Measurements from ENCODE around the gene DNAH17.

GRCh38 chr17:78526231-78527025, 50.8 kb downstream of the DNAH17 start:
- TF ChIP-seq CREB5 (CRISPR knock-in tag; IDR thresholded peaks at IDR 0.05; ENCODE audit: low read depth) = no peak
- TF ChIP-seq ZFP30 (CRISPR knock-in tag; IDR thresholded peaks at IDR 0.05) = no peak
- no peak for TF ChIP-seq GLIS3 (CRISPR knock-in tag; IDR thresholded peaks at IDR 0.05)
- no peak for TF ChIP-seq TCF4 (CRISPR knock-in tag; IDR thresholded peaks at IDR 0.05; ENCODE audit: borderline replicate concordance)
- no peak for TF ChIP-seq ARNTL (CRISPR knock-in tag; IDR thresholded peaks at IDR 0.05; ENCODE audit: borderline replicate concordance, low read depth)
- no peak for TF ChIP-seq PPARA (CRISPR knock-in tag; IDR thresholded peaks at IDR 0.05; ENCODE audit: borderline replicate concordance)

All from SK-N-SH treated with all-trans-retinoic acid at 6 μM for 48 hours (cell line).